Fibroblast of the conjunctiva (primary cell): Measurements from ENCODE around the gene CGB1.
A peak's percentile ranks its signal among the peaks of the same experiment; 100 is the strongest.
"Not testable (repeated sequence)": the region's sequence is repeated elsewhere in the genome, so short reads cannot be mapped to it uniquely, and the experiment has no call there.

ENCODE experiments used
- DNase-seq: peaks from one replicate; pipeline ENCODE4 v3.0.0-alpha.2; 2010; ENCODE audit warnings: low read depth

CGB1 gene

DNA sequence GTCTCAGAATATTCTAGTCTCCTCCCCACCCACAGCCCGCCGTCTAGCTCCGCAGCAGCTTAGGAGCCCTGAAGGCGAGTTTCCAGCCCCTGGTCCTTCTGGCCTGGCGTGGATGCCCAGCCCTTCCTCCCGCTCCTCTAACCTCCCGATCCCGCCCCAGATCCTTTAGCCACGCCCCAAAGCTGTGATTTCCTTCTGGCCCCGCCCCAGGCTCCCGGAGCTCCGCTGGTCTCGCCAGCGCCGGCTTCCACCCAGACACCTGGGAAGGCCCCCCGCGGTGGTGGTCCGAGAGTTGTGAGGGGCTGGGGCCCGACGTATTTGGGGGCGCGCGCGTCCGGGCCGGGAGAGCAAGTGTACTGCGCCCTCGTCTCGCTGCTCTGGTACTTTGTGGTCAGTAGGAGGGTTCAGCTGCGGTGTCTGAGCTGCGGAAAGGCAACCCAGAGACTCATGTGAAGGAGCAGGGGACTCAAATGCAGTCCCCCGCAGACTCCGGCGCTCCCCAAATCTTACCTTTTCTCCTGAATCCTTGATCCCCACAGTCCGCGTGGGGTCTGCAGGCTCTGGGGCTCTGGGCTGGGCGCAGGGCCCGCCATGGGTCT lies 21.0 kb upstream of the CGB1 start, which contains the start of gene CGB7:
Gene CGB7, minus strand, starts transcription at position 114 of the 599 bp plus-strand sequence. CDS start 2,374 bp downstream, outside the sequence.
- DNase-seq = peak; percentile 16

DNA sequence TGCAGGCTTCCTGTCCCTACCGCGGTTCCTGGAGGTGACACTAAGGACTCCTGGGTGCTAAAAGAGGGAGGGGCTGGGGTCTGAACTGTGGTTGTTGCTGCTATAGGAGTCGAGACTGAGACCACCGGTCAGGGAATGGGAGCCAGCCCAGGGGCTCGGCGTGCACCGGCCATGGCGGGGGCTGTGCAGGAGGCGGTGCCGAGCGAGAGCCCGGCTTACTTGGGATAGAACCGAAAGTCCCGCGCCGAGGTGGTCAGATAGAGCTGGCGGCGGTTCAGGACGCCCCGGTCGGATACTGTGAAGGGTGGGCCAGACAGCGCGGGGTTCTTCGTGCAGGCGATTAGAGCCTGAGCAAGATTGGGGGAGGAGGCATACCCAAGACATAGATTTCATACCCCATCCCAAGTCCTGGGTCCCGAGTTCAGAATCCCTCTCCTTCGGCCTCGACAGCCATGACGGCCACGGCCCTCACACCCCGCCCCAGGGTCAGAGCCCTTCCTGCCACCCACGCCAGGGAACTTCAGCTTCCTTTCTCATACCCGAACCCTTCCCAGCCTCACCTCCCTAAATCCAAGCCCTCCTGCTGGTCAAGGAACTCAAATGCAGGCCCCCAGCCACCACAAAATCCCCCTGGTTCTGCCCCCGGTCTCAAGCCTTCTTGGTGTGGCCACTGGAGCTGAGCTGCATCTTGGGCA lies 20.4 kb upstream of the CGB1 start:
- not testable (repeated sequence) for DNase-seq

- no peak for DNase-seq
Observed at GRCh38 chr19:49056101-49056901, 19.6 kb upstream of the CGB1 start.

DNA sequence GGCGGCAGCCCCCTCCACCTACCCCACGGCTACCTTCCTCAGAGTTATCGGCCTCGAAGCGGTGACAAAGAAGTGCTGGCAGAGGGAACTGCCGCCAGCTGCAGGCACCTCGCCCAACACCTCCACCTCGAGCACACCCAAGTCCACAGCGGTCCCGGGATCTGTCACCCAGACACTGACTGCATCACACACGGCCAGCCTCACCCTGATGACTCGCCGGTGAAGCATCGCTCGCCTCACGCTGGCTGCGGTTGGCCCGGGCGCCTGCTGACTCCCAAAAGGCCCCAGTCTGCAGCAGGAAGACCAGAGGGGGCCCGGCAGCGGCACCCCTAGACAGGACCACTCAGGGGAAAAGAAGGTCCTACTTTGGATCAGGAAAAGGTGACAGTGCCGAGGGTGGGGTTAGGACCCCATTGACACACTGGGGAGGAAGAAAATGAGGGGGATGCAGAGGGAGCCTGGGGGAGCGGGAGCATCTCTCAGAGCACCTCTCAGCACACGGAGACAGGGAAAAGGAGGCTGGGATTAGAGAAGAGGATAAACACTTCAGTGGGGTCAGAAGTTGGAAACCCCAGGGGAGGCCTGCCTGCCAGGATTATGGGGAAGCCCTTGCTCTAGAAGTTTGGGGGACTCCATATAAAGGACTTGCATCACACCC lies 13.8 kb upstream of the CGB1 start:
- DNase-seq = not testable (repeated sequence)

DNA sequence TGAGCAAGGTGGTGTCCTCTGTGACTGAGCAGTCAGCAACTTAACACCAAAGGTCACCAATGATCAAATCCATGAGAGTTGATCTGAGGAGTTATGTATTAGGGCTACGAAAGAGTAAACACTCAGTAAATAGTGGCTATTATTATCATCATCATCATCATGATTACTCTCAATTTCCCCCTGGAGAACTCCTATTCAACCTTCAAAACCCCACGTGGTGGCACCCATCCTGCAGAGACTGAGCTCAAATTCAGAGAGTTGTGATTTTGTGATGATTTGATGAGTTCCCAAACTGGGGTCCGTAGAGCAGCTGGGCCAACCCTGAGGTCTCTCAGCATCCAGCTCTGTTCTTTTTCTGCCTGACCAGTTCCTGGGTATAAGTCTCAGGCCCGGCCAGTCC lies 13.1 kb upstream of the CGB1 start:
- not testable (repeated sequence) for DNase-seq

GRCh38 chr19:49049011-49049410 lies 12.3 kb upstream of the CGB1 start, which contains the start of gene CGB8:
CGB8 (minus strand) TSS chr19:49049111; CDS start chr19:49048739, 372 bp downstream.
- not testable (repeated sequence) for DNase-seq

DNA sequence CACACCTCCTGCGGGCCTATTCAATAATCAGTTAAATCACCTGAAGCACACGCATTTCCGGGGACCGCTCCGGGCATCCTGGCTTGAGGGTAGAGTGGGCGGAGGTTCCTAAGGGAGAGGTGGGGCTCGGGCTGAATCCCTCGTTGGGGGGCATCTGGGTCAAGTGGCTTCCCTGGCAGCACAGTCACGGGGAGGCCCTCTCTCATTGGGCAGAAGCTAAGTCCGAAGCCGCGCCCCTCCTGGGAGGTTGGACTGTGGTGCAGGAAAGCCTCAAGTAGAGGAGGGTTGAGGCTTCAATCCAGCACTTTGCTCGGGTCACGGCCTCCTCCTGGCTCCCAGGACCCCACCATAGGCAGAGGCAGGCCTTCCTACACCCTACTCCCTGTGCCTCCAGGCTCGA lies 6.9 kb upstream of the CGB1 start, which contains the start of gene CGB5:
Gene CGB5, plus strand, starts transcription at position 301 of the 400 bp plus-strand sequence. CDS start 362 bp downstream, outside the sequence.
- not testable (repeated sequence) for DNase-seq

GRCh38 chr19:49042666-49043065 lies 6.0 kb upstream of the CGB1 start:
- not testable (repeated sequence) for DNase-seq

DNA sequence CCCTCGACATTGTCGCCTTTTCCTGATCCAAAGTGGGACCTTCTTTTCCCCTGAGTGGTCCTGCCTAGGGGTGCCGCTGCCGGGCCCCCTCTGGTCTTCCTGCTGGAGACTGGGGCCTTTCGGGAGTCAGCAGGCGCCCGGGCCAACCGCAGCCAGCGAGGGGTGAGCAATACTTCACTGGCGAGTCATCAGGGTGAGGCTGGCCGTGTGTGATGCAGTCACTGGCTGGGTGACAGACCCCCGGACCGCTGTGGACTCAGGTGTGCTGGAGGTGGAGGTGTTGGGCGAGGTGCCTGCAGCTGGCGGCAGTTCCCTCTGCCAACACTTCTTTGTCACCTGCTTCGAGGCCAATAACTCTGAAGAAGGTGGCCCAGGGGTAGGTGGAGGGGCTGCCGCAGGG lies 5.5 kb upstream of the CGB1 start:
- DNase-seq = no peak

GRCh38 chr19:49039736-49040135 lies 3.0 kb upstream of the CGB1 start:
- not testable (repeated sequence) for DNase-seq

DNA sequence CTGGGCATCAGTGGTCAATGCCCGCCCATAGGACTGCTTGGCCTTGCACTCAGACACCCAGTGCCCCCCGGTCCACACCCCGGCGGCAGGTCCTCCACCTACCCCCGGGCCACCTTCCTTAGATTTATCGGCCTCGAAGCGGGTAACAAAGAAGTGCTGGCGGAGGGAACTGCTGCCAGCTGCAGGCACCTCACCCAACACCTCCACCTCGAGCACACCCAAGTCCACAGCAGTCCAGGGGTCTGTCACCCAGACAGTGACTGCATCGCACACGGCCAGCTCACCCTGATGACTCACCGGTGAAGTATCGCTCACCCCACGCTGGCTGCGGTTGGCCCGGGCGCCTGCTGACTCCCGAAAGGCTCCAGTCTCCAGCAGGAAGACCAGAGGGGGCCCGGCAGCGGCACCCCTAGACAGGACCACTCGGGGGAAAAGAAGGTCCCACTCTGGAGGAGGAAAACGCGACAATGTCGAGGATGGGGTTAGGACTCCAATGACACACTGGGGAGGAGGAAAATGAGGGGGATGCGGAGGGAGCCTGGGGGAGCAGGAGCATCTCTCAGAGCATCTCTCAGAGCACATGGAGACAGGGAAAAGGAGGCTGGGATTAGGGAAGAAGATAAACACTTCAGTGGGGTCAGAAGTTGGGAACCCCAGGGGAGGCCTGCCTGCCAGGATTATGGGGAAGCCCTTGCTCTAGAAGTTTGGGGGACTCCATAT lies 2.0 kb upstream of the CGB1 start:
- DNase-seq = not testable (repeated sequence)

DNA sequence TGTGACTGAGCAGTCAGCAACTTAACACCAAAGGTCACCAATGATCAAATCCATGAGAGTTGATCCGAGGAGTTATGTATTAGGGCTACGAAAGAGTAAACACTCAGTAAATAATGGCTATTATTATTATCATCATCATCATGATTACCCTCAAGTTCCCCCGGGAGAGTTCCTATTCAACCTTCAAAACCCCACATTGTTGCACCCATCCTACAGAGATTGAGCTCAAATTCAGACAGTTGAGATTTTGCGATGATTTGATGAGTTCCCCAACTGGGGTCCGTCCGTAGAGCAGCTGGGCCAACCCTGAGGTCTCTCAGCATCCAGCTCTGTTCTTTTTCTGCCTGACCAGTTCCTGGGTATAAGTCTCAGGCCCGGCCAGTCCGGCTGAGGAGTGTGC lies 1.4 kb upstream of the CGB1 start:
- DNase-seq = not testable (repeated sequence)

GRCh38 chr19:49031642-49032301 lies 4.9 kb downstream of the CGB1 start, which contains the start of gene CGB2:
CGB2 (plus strand) TSS chr19:49031890; CDS start chr19:49032096, 206 bp downstream.
- not testable (repeated sequence) for DNase-seq

GRCh38 chr19:49030323-49030722 lies 6.4 kb downstream of the CGB1 start:
- DNase-seq = not testable (repeated sequence)

GRCh38 chr19:49029749-49030148 lies 6.9 kb downstream of the CGB1 start:
- DNase-seq = not testable (repeated sequence)

DNA sequence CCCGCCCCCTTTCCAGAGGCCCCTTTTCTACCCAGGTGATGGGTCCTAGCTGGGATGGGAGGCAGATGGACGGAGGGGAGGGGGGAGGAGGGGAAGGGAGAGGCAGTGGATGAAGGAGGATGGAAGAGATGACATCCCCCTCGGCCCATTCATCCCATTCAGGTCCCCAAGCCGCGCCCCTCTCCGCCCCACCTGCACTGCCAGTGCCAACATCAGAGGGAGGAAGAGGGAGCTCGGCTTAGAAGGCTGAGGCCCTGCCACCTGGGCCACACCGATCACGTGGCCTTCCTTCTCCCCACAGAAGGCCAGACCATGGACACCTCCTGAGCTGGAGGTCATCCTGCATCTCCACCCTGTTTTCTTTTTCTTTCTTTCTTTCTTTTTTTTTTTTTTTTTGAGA lies 8.0 kb downstream of the CGB1 start:
- not testable (repeated sequence) for DNase-seq

- DNase-seq = not testable (repeated sequence)
Observed at GRCh38 chr19:49025599-49025998, 11.1 kb downstream of the CGB1 start.

DNA sequence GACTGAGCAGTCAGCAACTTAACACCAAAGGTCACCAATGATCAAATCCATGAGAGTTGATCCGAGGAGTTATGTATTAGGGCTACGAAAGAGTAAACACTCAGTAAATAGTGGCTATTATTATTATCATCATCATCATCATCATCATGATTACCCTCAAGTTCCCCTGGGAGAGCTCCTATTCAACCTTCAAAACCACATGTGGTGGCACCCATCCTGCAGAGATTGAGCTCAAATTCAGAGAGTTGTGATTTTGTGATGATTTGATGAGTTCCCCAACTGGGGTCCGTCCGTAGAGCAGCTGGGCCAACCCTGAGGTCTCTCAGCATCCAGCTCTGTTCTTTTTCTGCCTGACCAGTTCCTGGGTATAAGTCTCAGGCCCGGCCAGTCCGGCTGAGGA lies 11.6 kb downstream of the CGB1 start:
- not testable (repeated sequence) for DNase-seq

DNA sequence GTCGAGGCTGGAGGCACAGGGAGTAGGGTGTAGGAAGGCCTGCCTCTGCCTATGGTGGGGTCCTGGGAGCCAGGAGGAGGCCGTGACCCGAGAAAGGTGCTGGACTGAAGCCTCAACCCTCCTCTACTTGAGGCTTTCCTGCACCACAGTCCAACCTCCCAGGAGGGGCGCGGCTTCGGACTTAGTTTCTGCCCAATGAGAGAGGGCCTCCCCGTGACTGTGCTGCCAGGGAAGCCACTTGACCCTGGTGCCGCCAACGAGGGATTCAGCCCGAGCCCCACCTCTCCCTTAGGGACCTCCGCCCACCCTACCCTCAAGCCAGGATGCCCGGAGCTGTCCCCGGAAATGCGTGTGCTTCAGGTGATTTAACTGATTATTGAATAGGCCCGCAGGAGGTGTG lies 12.5 kb downstream of the CGB1 start, which contains the start of gene CGB3:
Gene CGB3, minus strand, starts transcription at position 101 of the 400 bp plus-strand sequence. CDS start 362 bp downstream, outside the sequence.
- DNase-seq = not testable (repeated sequence)

- no peak for DNase-seq
Observed at GRCh38 chr19:49022116-49022515, 14.6 kb downstream of the CGB1 start.
